ENCODE results near the gene LMAN1L. TPM values are rescaled to one million over a fixed set of nuclear protein-coding genes. Genes with fewer than 3 reads are reported as not detected.
A peak's percentile ranks its signal among the peaks of the same experiment; 100 is the strongest.

Gene LMAN1L
- total and polyA plus RNA-seq, 4 donors, result 0.11 to 0.31 TPM; not detected in 2

DNA sequence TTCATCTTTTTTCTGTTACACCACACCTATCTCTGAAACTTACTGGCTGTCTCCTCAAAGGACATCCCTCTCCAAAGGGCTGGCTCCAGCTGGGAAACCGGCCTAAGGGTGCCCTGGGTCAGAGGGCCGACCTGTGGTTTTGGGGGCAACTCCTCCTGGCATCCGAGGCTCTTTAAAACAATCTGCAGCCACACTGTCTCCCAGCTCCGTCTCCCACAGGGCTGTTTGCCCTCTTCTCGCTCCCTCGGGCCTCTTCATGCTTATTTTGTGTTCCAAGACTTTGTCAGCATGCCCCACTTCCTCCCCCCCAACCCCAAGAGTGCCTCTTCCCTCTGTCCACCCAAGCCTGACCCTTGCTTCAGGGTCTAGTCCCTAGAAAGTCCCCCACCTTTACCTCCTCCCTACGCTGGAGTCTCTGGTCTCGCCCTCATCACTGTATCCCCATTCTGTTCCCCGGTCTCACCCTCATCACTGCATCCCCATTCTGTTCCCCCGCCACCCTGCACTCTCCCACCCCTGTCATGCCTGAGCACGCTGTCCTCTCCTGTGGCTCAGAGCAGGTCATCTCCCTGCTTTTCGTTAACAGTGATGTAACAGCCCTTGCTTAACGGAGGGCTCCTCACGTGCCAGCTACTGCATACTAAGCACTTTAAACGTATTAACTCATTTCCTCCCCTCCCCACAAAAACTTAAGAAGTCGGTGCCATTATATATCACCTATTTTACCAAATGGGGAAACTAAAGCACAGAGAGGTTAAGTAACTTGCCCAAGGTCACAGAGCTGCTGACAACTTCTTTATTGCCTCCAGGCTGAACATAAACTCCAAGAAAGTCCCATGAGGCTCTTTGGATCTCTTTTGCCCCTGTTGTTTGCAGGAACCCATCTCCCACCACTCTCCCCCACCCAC, 31.9 kb upstream of the LMAN1L start:
- Histone ChIP-seq H3K36me3 (ENCODE audit: control insufficient read depth in 4 of 4, insufficient read depth in 4 of 4, low read length in 4 of 4) (peaks cover 0 to 7% (median 3%) of the 10 kb centered on the region in 4 donors), H3K9ac (ENCODE audit: insufficient read depth in 1 of 2, low read length in 2 of 2) (no peak overlapping the region), H3K4me3 (no peak overlapping the region), H3K27me3 (ENCODE audit: control insufficient read depth in 3 of 3, insufficient read depth in 3 of 3, low read length in 2 of 3) (no peaks in the 10 kb centered on the region), H3K9me3 (ENCODE audit: control insufficient read depth in 4 of 4, insufficient read depth in 3 of 4, low read length in 3 of 4) (no peaks in the 10 kb centered on the region), H3K4me1 (ENCODE audit: control insufficient read depth in 5 of 5, insufficient read depth in 5 of 5, low read length in 5 of 5) (peaks cover 11 to 52% (median 19%) of the 10 kb centered on the region in 5 donors), H3K27ac (ENCODE audit: low read depth in 1 of 2, low read length in 1 of 2) (peak overlapping the region in 1 of 2 donors; percentile 65)
- TF ChIP-seq CTCF (IDR thresholded peaks at IDR 0.05; ENCODE audit: control extremely low read depth, extremely low read depth), result no peak
- ATAC-seq (ENCODE audit: insufficient read depth, low FRiP score), result no peak
- WGBS, 2 donors, result 32 to 46% methylated on average over 16 of the region's 16 CpGs
- no peak for DNase-seq

DNA sequence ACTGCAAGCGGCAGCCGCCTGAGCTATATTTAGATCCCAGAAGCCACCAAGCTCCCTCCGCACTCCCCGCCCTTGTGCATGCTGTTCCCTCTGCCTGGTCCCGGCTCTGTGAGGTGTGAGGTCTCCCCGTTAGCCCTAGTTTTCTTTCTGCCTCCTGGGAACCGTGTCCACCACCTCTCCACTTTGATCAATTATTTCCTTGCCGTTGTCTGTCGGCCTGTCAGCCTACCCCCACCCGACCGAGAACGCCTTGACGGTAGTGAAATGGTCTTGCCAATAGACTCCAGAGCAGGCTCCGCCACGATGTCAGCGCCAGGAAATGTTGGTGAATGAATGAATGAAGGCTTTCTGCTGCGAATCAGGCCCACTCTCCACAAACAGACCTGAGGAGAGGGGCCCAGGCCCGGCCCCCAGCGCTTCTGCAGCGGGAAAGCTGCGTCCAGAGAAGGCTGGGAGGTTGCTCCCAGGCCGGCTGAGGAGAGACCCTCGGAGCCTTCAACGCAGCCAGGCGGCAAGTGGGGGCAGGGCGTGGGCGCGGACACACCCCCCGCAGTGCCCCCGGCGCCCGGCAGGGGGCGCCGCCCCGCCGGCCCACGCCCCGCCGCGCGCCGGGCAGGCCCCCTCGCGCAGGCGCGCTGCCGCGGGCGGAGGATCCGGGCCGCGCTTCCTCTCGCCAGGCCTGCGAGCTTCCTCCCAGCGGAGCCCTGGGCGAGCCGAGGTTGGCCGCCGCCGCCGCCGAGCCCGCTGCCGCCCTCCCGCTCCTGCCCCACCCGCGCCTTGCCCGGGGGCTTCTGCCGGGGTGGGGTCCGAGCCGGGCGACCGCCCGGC, 31.0 kb upstream of the LMAN1L start, which contains the start of gene CSK:
CSK (plus strand) TSS at position 650 of the 828 bp plus-strand sequence. CDS start 16,218 bp downstream, outside the sequence.
- Histone ChIP-seq H3K36me3 (ENCODE audit: control insufficient read depth in 4 of 4, insufficient read depth in 4 of 4, low read length in 4 of 4) (peaks cover 0 to 7% (median 3%) of the 10 kb centered on the region in 4 donors), H3K27ac (ENCODE audit: low read depth in 1 of 2, low read length in 1 of 2) (peak within 1 kb of the TSS; percentile 88 to 90), H3K9ac (ENCODE audit: insufficient read depth in 1 of 2, low read length in 2 of 2) (peak within 1 kb of the TSS; percentile 24 to 59), H3K4me3 (peak within 1 kb of the TSS; percentile 79), H3K9me3 (ENCODE audit: control insufficient read depth in 4 of 4, insufficient read depth in 3 of 4, low read length in 3 of 4) (no peaks in the 10 kb centered on the region), H3K27me3 (ENCODE audit: control insufficient read depth in 3 of 3, insufficient read depth in 3 of 3, low read length in 2 of 3) (no peaks in the 10 kb centered on the region), H3K4me1 (ENCODE audit: control insufficient read depth in 5 of 5, insufficient read depth in 5 of 5, low read length in 5 of 5) (peaks cover 11 to 54% (median 22%) of the 10 kb centered on the region in 5 donors)
- TF ChIP-seq CTCF (IDR thresholded peaks at IDR 0.05; ENCODE audit: control extremely low read depth, extremely low read depth), result peak; percentile 9
- WGBS, 2 donors, result 1% methylated on average over 38 to 74 of the region's 74 CpGs
- ATAC-seq (ENCODE audit: insufficient read depth, low FRiP score) (peak; percentile 85), DNase-seq (peak; percentile 76 to 85 (median 80))

DNA sequence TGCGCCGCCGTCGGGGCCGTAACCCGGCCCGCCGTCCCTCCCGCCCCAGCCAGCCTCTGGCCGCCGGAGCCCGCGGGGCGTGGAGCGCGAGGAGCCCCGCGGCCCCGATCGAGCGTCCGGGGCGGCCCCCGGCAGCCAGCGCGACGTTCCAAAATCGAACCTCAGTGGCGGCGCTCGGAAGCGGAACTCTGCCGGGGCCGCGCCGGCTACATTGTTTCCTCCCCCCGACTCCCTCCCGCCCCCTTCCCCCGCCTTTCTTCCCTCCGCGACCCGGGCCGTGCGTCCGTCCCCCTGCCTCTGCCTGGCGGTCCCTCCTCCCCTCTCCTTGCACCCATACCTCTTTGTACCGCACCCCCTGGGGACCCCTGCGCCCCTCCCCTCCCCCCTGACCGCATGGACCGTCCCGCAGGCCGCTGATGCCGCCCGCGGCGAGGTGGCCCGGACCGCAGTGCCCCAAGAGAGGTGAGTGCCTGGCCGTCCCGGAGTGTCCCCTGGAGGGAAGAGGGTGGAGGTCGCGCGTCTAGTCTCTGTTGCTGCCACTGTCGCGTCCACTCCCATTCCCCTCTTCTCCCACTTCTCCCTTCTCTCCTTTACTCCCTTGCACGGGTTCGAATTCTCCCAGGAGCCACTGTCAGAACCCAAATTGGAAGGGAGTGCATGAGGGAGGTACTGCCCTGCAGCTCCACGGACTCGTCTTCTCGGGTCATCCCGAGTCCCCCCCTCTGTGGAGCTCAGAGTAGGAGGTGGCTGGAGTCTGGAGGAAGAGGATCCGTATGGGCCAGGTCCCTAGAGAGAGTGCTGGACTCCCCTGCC, 30.2 kb upstream of the LMAN1L start:
- ATAC-seq (ENCODE audit: insufficient read depth, low FRiP score), result peak; percentile 20
- WGBS, 2 donors, result 1% methylated on average over 52 to 72 of the region's 72 CpGs
- peak overlapping the region; percentile 79 for H3K4me3 ChIP-seq

More for the DNA sequence above, 30.2 kb upstream of the LMAN1L start:
- Histone ChIP-seq H3K27ac (ENCODE audit: low read depth in 1 of 2, low read length in 1 of 2) (peak overlapping the region; percentile 88 to 90), H3K9me3 (ENCODE audit: control insufficient read depth in 4 of 4, insufficient read depth in 3 of 4, low read length in 3 of 4) (no peaks in the 10 kb centered on the region), H3K4me1 (ENCODE audit: control insufficient read depth in 5 of 5, insufficient read depth in 5 of 5, low read length in 5 of 5) (peaks cover 11 to 49% (median 29%) of the 10 kb centered on the region in 5 donors), H3K9ac (ENCODE audit: insufficient read depth in 1 of 2, low read length in 2 of 2) (peak overlapping the region; percentile 24 to 59), H3K27me3 (ENCODE audit: control insufficient read depth in 3 of 3, insufficient read depth in 3 of 3, low read length in 2 of 3) (no peaks in the 10 kb centered on the region), H3K36me3 (ENCODE audit: control insufficient read depth in 4 of 4, insufficient read depth in 4 of 4, low read length in 4 of 4) (peaks cover 0 to 7% (median 3%) of the 10 kb centered on the region in 4 donors)
- DNase-seq, result peak in 2 of 3 donors; percentile 37 to 44
- TF ChIP-seq CTCF (IDR thresholded peaks at IDR 0.05; ENCODE audit: control extremely low read depth, extremely low read depth), result no peak

Data from lung (tissue), 12 donors.